Lung (tissue), 12 donors: Measurements from ENCODE around the gene ABITRAM. TPM values are rescaled to one million over a fixed set of nuclear protein-coding genes. Genes with fewer than 3 reads are reported as not detected.

Source experiments
- ATAC-seq: fragments of 200-7000 bp; cut with Tn5 transposase; one replicate; pipeline ENCODE4 v1.9.1; 2020; ENCODE audit warnings: moderate number of reproducible peaks; ENCODE audit not compliant: insufficient read depth, low FRiP score
- DNase-seq, 3 donors: peaks; one replicate each; pipeline ENCODE4 v3.0.0-alpha.2; 2013 to 2017
- H3K27ac ChIP-seq, 2 donors: one replicate each; pipeline ENCODE4 v1.5.1; 2013; ENCODE audit warnings: mild to moderate bottlenecking in 2 of 2, moderate library complexity in 2 of 2, control low read depth in 1 of 2, inconsistent platforms in 1 of 2, low read depth in 1 of 2, low read length in 1 of 2
- H3K27me3 ChIP-seq, 3 donors: one replicate each; pipeline ENCODE4 v1.5.1; 2013; ENCODE audit warnings: low read length in 2 of 3; ENCODE audit not compliant: control insufficient read depth in 3 of 3, insufficient read depth in 3 of 3
- H3K36me3 ChIP-seq, 4 donors: one replicate each; pipeline ENCODE4 v1.5.1; 2013; ENCODE audit warnings: low read length in 4 of 4, mild to moderate bottlenecking in 1 of 4, moderate library complexity in 1 of 4; ENCODE audit not compliant: control insufficient read depth in 4 of 4, insufficient read depth in 4 of 4
- H3K4me1 ChIP-seq, 5 donors: one replicate each; pipeline ENCODE4 v1.5.1; 2013; ENCODE audit warnings: low read length in 5 of 5, mild to moderate bottlenecking in 2 of 5, moderate library complexity in 1 of 5; ENCODE audit not compliant: control insufficient read depth in 5 of 5, insufficient read depth in 5 of 5
- H3K4me3 ChIP-seq: one replicate; pipeline ENCODE4 v1.5.1; 2013; ENCODE audit warnings: mild to moderate bottlenecking, control low read depth, moderate library complexity
- H3K9ac ChIP-seq, 2 donors: one replicate each; pipeline ENCODE4 v1.5.1; 2013; ENCODE audit warnings: low read length in 2 of 2, control low read depth in 1 of 2; ENCODE audit not compliant: insufficient read depth in 1 of 2
- H3K9me3 ChIP-seq, 4 donors: one replicate each; pipeline ENCODE4 v1.5.1; 2013; ENCODE audit warnings: low read length in 3 of 4, mild to moderate bottlenecking in 1 of 4, moderate library complexity in 1 of 4; ENCODE audit not compliant: control insufficient read depth in 4 of 4, insufficient read depth in 3 of 4
- WGBS, 2 donors: extraction: QIAGEN DNeasy Blood & Tissue Kit; methylation state at CpG; one replicate each; pipeline ENCODE4 v1.1.7; 2013; 5-methylcytosine and 5-hydroxymethylcytosine counted together
- polyA plus RNA-seq, 2 donors: library from polyadenylated mRNA; stranded (reverse); fragments of 200-250 nt; gene quantifications; one replicate each; pipeline ENCODE4 v1.2.1, GENCODE V29; 2013
- total RNA-seq, 2 donors: library from RNA; depleted of rRNA in 1 of 2; stranded (reverse); fragments of >200 nt in 1 of 2; gene quantifications; one replicate each; pipeline ENCODE4 v1.2.1, GENCODE V29; 2014 to 2021
- TF ChIP-seq, protein P1 (sequence below): IDR thresholded peaks from 2 replicates; pipeline ENCODE4 v1.5.1; 2012; ENCODE audit warnings: mild to moderate bottlenecking; ENCODE audit errors: control extremely low read depth, extremely low read depth
- donor health status: control.
- donor health status: control.
- donor health status: Bipolar disorder and iron deficiency.
- donor health status: healthy.
- donor health status: DM: yes; HTN: yes; CAD: no.

The ABITRAM gene
- total and polyA plus RNA-seq, 4 donors: 13.5 to 17.3 (median 15.6) TPM

DNA sequence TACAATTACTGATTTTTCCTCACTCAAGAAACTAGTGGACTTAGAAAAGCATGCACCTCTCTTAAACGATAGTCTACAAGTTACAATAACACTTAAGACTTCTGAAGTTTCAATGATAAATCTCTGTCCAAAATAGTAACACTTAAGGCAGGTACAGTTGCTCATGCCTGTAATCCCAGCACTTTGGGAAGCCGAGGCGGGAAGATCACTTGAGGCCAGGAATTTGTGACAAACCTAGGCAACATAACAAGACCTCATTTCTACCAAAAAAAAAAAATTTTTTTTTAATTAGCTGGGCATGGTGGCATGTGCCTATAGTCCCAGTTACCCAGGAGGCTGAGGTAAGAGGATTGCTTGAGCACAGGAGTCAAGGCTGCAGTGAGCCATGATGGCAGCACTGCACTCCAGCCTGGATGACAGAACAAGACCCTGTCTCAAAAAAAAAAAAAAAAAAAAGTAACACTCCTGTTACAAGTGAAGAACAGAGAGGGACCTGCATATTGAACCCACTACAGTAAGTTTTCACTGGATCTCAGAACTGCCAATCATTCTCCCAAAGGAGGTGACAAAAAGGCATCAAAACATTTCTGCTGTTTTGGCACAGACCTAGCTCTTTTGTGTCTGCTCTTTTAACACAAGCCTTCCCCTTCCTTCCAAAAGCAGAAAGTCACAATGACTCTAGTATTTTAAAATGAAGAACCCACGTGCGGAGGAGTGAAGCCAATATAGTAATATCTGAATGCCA, 3.5 kb downstream of the ABITRAM start:
- no peaks in the 10 kb centered on the region for H3K9me3 ChIP-seq
- ATAC-seq (no peak), DNase-seq (no peak)
- no peaks in the 10 kb centered on the region for H3K27me3 ChIP-seq
- TF ChIP-seq, protein P1, sequence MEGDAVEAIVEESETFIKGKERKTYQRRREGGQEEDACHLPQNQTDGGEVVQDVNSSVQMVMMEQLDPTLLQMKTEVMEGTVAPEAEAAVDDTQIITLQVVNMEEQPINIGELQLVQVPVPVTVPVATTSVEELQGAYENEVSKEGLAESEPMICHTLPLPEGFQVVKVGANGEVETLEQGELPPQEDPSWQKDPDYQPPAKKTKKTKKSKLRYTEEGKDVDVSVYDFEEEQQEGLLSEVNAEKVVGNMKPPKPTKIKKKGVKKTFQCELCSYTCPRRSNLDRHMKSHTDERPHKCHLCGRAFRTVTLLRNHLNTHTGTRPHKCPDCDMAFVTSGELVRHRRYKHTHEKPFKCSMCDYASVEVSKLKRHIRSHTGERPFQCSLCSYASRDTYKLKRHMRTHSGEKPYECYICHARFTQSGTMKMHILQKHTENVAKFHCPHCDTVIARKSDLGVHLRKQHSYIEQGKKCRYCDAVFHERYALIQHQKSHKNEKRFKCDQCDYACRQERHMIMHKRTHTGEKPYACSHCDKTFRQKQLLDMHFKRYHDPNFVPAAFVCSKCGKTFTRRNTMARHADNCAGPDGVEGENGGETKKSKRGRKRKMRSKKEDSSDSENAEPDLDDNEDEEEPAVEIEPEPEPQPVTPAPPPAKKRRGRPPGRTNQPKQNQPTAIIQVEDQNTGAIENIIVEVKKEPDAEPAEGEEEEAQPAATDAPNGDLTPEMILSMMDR: no peak
- peaks cover 0 to 16% (median 4%) of the 10 kb centered on the region in 5 donors for H3K4me1 ChIP-seq
- WGBS, 2 donors: 74 to 84% methylated on average over 5 of the region's 5 CpGs
- no peak overlapping the region for H3K27ac ChIP-seq
- no peak overlapping the region for H3K4me3 ChIP-seq
- no peak overlapping the region for H3K9ac ChIP-seq
- peaks cover 5 to 16% (median 13%) of the 10 kb centered on the region in 4 donors for H3K36me3 ChIP-seq

DNA sequence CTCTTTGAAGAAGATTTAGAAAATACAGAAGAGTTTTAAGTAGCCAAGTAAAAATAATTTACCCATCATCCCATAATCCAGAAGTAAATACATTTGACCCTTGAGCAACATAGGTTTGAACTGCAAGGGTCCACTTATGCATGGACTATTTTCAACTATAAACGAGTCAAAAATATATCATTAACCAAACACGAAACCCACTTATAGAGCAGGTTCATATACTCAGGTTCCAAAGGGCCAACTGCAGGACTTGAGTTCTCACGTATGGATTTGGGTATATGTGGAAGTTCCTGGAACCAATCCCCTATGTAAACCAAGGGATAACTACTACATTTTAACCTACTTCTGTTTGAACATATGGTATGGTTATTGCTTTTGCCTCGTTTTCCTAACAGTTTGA, 5.8 kb downstream of the ABITRAM start:
- Histone ChIP-seq H3K4me1 (peaks cover 0 to 6% (median 0%) of the 10 kb centered on the region in 5 donors), H3K36me3 (peaks cover 5 to 27% (median 16%) of the 10 kb centered on the region in 4 donors), H3K9me3 (no peaks in the 10 kb centered on the region), H3K4me3 (no peak overlapping the region), H3K9ac (no peak overlapping the region), H3K27ac (no peak overlapping the region), H3K27me3 (no peaks in the 10 kb centered on the region)
- no peak for DNase-seq
- WGBS, 2 donors: 85 to 90% methylated on average over 4 of the region's 4 CpGs
- no peak for ATAC-seq
- TF ChIP-seq, protein P1: no peak

DNA sequence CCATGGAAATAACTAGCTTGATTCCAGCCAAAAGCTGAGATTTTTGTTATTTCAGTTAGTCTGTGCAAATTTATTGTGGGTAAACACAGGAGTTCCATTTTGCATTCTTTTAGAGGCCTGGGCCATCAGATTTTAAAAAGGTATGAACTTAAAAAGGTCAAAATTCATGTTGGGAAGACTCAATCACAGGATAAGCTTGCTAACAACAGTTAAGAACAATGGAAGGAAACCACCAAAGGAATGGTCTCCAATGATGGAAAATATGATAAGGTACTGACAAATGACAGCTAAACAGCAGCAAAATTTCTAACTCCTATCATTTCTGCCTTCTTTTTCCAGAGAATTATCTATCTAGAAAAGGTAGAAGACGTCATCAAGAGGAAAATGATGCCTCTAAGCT, 16.0 kb downstream of the ABITRAM start:
- Histone ChIP-seq H3K4me3 (no peak overlapping the region), H3K36me3 (peaks cover 2 to 9% (median 3%) of the 10 kb centered on the region in 4 donors), H3K9me3 (no peaks in the 10 kb centered on the region), H3K4me1 (no peaks in the 10 kb centered on the region), H3K27ac (no peak overlapping the region), H3K27me3 (no peaks in the 10 kb centered on the region), H3K9ac (no peak overlapping the region)
- 78 to 79% methylated on average over 1 of the region's 1 CpG for WGBS, 2 donors
- no peak for DNase-seq
- TF ChIP-seq, protein P1: no peak
- no peak for ATAC-seq
